NB4 (cell line): Measurements from ENCODE around the gene ACACA.

ENCODE experiments used
- POLR2A ChIP-seq: IDR thresholded peaks from 2 replicates; pipeline ENCODE4 v1.6.1; 2011; ENCODE audit warnings: mild to moderate bottlenecking; ENCODE audit not compliant: insufficient read length; ENCODE audit errors: extremely low read depth
- TF ChIP-seq, protein P1 (sequence below): IDR thresholded peaks from one replicate; pipeline ENCODE4 v1.5.1; 2012; ENCODE audit warnings: low read depth, low read length

DNA sequence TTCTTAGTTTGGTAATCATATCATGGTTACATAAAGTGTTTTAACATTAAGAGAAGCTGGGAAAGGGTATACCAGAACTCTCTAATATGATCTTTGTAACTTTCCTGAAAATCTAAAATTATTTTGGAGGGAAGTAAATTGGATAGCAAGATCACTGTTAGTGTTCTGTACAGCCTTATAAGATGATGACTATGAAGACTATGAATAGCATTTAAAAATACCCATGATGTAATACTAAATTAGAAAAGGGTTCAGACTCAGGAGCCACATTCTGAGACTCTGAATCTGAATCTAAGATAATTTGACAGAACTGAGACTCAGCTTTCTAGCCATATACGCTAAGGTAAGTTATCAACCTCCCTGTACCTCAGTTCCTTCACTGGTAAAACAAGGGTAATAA is 238.9 kb downstream of the ACACA start:
- TF ChIP-seq, protein P1, sequence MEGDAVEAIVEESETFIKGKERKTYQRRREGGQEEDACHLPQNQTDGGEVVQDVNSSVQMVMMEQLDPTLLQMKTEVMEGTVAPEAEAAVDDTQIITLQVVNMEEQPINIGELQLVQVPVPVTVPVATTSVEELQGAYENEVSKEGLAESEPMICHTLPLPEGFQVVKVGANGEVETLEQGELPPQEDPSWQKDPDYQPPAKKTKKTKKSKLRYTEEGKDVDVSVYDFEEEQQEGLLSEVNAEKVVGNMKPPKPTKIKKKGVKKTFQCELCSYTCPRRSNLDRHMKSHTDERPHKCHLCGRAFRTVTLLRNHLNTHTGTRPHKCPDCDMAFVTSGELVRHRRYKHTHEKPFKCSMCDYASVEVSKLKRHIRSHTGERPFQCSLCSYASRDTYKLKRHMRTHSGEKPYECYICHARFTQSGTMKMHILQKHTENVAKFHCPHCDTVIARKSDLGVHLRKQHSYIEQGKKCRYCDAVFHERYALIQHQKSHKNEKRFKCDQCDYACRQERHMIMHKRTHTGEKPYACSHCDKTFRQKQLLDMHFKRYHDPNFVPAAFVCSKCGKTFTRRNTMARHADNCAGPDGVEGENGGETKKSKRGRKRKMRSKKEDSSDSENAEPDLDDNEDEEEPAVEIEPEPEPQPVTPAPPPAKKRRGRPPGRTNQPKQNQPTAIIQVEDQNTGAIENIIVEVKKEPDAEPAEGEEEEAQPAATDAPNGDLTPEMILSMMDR: no peak
- no peak for TF ChIP-seq POLR2A
